Measurements from ENCODE around the gene DNAH6. TPM values are rescaled to one million over a fixed set of nuclear protein-coding genes. Genes with fewer than 3 reads are reported as not detected.

Gene DNAH6
- total RNA-seq, 1 donor from 2014 or later = not detected

GRCh38 chr2:84735389-84735788 is 219.1 kb downstream of the DNAH6 start:
- no peak overlapping the region for H3K4me3 Mint-ChIP-seq (ENCODE audit: unreplicated experiment)
- TF ChIP-seq, protein P1, sequence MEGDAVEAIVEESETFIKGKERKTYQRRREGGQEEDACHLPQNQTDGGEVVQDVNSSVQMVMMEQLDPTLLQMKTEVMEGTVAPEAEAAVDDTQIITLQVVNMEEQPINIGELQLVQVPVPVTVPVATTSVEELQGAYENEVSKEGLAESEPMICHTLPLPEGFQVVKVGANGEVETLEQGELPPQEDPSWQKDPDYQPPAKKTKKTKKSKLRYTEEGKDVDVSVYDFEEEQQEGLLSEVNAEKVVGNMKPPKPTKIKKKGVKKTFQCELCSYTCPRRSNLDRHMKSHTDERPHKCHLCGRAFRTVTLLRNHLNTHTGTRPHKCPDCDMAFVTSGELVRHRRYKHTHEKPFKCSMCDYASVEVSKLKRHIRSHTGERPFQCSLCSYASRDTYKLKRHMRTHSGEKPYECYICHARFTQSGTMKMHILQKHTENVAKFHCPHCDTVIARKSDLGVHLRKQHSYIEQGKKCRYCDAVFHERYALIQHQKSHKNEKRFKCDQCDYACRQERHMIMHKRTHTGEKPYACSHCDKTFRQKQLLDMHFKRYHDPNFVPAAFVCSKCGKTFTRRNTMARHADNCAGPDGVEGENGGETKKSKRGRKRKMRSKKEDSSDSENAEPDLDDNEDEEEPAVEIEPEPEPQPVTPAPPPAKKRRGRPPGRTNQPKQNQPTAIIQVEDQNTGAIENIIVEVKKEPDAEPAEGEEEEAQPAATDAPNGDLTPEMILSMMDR (IDR thresholded peaks at IDR 0.05) = no peak
- peaks cover 32% of the 10 kb centered on the region for H3K27me3 Mint-ChIP-seq (ENCODE audit: unreplicated experiment)
- no peaks in the 10 kb centered on the region for H3K36me3 Mint-ChIP-seq (ENCODE audit: unreplicated experiment)
- no peaks in the 10 kb centered on the region for H3K4me1 Mint-ChIP-seq (ENCODE audit: unreplicated experiment)
- peaks cover 12% of the 10 kb centered on the region for H3K9me3 Mint-ChIP-seq (ENCODE audit: unreplicated experiment)
- no peak overlapping the region for H3K27ac Mint-ChIP-seq (ENCODE audit: unreplicated experiment)
- DNase-seq (ENCODE audit: extremely low spot score, unreplicated experiment) = no peak

DNA sequence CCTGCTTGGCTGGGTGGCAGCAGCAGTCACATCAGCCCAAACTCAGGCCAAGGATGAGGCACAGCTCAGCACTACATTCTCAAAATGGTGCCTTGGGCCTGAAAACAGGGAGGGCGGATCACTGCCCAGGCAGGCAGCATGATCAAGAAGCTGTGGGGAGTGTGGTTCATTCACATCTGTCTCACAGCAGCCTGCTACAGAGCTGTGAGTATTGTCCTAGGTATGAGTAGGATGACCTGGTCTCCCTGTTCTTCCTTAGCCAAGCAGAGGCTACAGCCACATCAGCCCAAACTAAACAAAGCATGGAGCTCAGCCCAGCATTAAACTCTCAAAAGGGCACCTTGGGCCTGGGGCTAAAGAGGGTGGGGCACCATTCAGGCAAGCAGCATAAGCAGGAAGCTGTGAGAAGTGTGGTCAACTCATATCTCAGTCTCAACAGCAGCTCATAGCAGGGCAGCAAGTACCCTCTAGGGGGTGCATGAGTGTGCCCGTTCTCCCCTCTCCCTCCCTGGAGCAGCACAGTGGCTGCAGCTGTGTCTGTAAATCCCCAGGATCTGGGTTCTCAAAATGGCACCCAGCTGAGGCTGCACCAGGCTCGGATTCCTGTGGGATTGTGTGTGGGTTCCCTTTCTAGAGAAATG is 225.0 kb downstream of the DNAH6 start:
- TF ChIP-seq, protein P1 (IDR thresholded peaks at IDR 0.05) = peak; percentile 35
- Mint-ChIP-seq H3K36me3 (ENCODE audit: unreplicated experiment) (no peaks in the 10 kb centered on the region), H3K9me3 (ENCODE audit: unreplicated experiment) (peaks cover 12% of the 10 kb centered on the region), H3K27me3 (ENCODE audit: unreplicated experiment) (peaks cover 34% of the 10 kb centered on the region), H3K4me3 (ENCODE audit: unreplicated experiment) (no peak overlapping the region), H3K27ac (ENCODE audit: unreplicated experiment) (no peak overlapping the region), H3K4me1 (ENCODE audit: unreplicated experiment) (no peaks in the 10 kb centered on the region)
- no peak for DNase-seq (ENCODE audit: extremely low spot score, unreplicated experiment)

DNA sequence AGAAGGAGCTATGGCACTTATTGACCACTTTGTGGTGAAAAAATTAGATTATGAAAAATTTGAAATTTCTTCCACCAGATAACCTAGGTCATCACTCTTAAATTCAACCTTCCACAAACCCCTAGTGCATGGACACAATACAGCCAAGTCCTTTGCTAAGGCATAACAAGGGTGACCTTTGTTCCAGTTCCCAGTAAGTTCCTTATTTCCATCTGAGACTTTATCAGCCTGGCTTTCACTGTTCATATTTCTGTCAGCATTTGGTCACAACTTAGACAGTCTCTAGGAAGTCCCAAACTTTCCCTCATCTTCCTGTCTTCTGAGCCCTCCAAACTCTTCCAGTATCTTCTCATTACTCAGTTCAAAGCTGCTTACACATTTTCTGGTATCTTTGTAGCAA is 232.0 kb downstream of the DNAH6 start:
- no peaks in the 10 kb centered on the region for H3K36me3 Mint-ChIP-seq (ENCODE audit: unreplicated experiment)
- TF ChIP-seq, protein P1 (IDR thresholded peaks at IDR 0.05) = no peak
- no peak for DNase-seq (ENCODE audit: extremely low spot score, unreplicated experiment)
- no peak overlapping the region for H3K27ac Mint-ChIP-seq (ENCODE audit: unreplicated experiment)
- no peak overlapping the region for H3K4me3 Mint-ChIP-seq (ENCODE audit: unreplicated experiment)
- H3K27me3 Mint-ChIP-seq (ENCODE audit: unreplicated experiment) = peaks cover 5% of the 10 kb centered on the region
- H3K9me3 Mint-ChIP-seq (ENCODE audit: unreplicated experiment) = no peaks in the 10 kb centered on the region
- H3K4me1 Mint-ChIP-seq (ENCODE audit: unreplicated experiment) = no peaks in the 10 kb centered on the region

DNA sequence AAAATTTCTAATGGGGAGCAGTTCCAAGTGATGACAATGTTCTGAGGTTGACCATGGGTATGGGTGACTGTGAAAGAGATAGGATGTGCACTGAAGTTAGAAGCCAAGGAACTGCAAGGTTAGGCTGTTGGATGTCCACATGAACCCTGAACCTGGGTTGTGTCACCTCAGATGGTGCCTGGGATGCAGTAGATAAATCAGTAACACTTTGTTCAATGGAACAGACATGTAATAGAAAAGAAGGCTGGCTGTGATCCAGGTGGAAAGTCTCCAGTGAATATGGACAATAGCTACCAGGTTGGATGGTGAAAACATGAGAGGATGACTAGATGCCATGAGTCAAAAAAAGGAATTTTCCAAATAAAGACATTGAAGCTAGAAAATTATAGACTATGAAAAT is 233.1 kb downstream of the DNAH6 start:
- no peak overlapping the region for H3K4me3 Mint-ChIP-seq (ENCODE audit: unreplicated experiment)
- no peaks in the 10 kb centered on the region for H3K4me1 Mint-ChIP-seq (ENCODE audit: unreplicated experiment)
- no peaks in the 10 kb centered on the region for H3K36me3 Mint-ChIP-seq (ENCODE audit: unreplicated experiment)
- TF ChIP-seq, protein P1 (IDR thresholded peaks at IDR 0.05) = no peak
- H3K27me3 Mint-ChIP-seq (ENCODE audit: unreplicated experiment) = peaks cover 5% of the 10 kb centered on the region
- H3K9me3 Mint-ChIP-seq (ENCODE audit: unreplicated experiment) = no peaks in the 10 kb centered on the region
- no peak for DNase-seq (ENCODE audit: extremely low spot score, unreplicated experiment)
- no peak overlapping the region for H3K27ac Mint-ChIP-seq (ENCODE audit: unreplicated experiment)

DNA sequence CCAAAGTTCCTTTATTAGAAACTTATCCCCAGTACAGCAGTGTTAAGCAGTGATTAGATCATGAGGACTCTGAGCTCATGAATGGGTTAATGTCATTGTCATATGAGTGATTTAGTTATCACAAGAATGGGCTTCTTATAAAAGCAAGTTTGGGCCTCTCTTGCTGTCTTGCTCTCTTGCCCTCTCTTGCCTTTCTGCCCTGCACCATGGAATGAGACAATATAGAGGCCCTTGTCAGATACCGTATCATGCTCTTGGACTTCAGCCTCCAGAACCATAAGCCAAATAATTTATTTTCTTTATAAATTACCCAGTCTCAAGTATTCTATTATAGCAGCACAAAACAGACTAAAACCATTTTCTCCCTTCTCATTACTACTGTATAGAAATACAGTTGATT is 238.8 kb downstream of the DNAH6 start:
- DNase-seq (ENCODE audit: extremely low spot score, unreplicated experiment) = no peak
- TF ChIP-seq, protein P1 (IDR thresholded peaks at IDR 0.05) = no peak
- Mint-ChIP-seq H3K4me3 (ENCODE audit: unreplicated experiment) (no peak overlapping the region), H3K27ac (ENCODE audit: unreplicated experiment) (no peak overlapping the region), H3K4me1 (ENCODE audit: unreplicated experiment) (no peaks in the 10 kb centered on the region), H3K36me3 (ENCODE audit: unreplicated experiment) (no peaks in the 10 kb centered on the region), H3K9me3 (ENCODE audit: unreplicated experiment) (peaks cover 10% of the 10 kb centered on the region), H3K27me3 (ENCODE audit: unreplicated experiment) (peaks cover 14% of the 10 kb centered on the region)
